ENCODE data around the gene MALSU1. TPM values are rescaled to one million over a fixed set of nuclear protein-coding genes. Genes with fewer than 3 reads are reported as not detected.

MALSU1 gene
- total RNA-seq, 1 donor = 25.7 TPM

GRCh38 chr7:23276947-23277346, 22.2 kb upstream of the MALSU1 start:
- H3K4me1 ChIP-seq (ENCODE audit: insufficient read depth, low read length) = no peaks in the 10 kb centered on the region
- H3K27me3 ChIP-seq (ENCODE audit: insufficient read depth, low read length) = no peaks in the 10 kb centered on the region
- no peaks in the 10 kb centered on the region for H3K9me3 ChIP-seq (ENCODE audit: low read depth, low read length)
- no peak overlapping the region for H3K4me3 ChIP-seq (ENCODE audit: low read length)

- Histone ChIP-seq H3K27me3 (ENCODE audit: insufficient read depth, low read length) (no peaks in the 10 kb centered on the region), H3K4me3 (ENCODE audit: low read length) (no peak overlapping the region), H3K4me1 (ENCODE audit: insufficient read depth, low read length) (no peaks in the 10 kb centered on the region), H3K9me3 (ENCODE audit: low read depth, low read length) (no peaks in the 10 kb centered on the region)
Measured at GRCh38 chr7:23277359-23277989, 21.7 kb upstream of the MALSU1 start.

GRCh38 chr7:23279819-23280525, 19.2 kb upstream of the MALSU1 start:
- Histone ChIP-seq H3K4me3 (ENCODE audit: low read length) (no peak overlapping the region), H3K9me3 (ENCODE audit: low read depth, low read length) (no peaks in the 10 kb centered on the region), H3K27me3 (ENCODE audit: insufficient read depth, low read length) (no peaks in the 10 kb centered on the region)

GRCh38 chr7:23283086-23283485, 16.1 kb upstream of the MALSU1 start:
- Histone ChIP-seq H3K9me3 (ENCODE audit: low read depth, low read length) (no peaks in the 10 kb centered on the region), H3K4me3 (ENCODE audit: low read length) (no peak overlapping the region), H3K4me1 (ENCODE audit: insufficient read depth, low read length) (peaks cover 7% of the 10 kb centered on the region), H3K27me3 (ENCODE audit: insufficient read depth, low read length) (no peaks in the 10 kb centered on the region)

More at GRCh38 chr7:23279819-23280525, 19.2 kb upstream of the MALSU1 start:
- no peaks in the 10 kb centered on the region for H3K4me1 ChIP-seq (ENCODE audit: insufficient read depth, low read length)

- Histone ChIP-seq H3K4me3 (ENCODE audit: low read length) (no peak overlapping the region), H3K27me3 (ENCODE audit: insufficient read depth, low read length) (no peaks in the 10 kb centered on the region), H3K4me1 (ENCODE audit: insufficient read depth, low read length) (peaks cover 7% of the 10 kb centered on the region), H3K9me3 (ENCODE audit: low read depth, low read length) (no peaks in the 10 kb centered on the region)
Measured at GRCh38 chr7:23284871-23285270, 14.3 kb upstream of the MALSU1 start.

GRCh38 chr7:23285657-23286646, 13.2 kb upstream of the MALSU1 start:
- H3K4me3 ChIP-seq (ENCODE audit: low read length) = no peak overlapping the region
- H3K4me1 ChIP-seq (ENCODE audit: insufficient read depth, low read length) = peaks cover 7% of the 10 kb centered on the region
- H3K9me3 ChIP-seq (ENCODE audit: low read depth, low read length) = no peaks in the 10 kb centered on the region
- H3K27me3 ChIP-seq (ENCODE audit: insufficient read depth, low read length) = no peaks in the 10 kb centered on the region

- H3K27me3 ChIP-seq (ENCODE audit: insufficient read depth, low read length) = no peaks in the 10 kb centered on the region
- H3K4me3 ChIP-seq (ENCODE audit: low read length) = no peak overlapping the region
- no peaks in the 10 kb centered on the region for H3K9me3 ChIP-seq (ENCODE audit: low read depth, low read length)
- peaks cover 7% of the 10 kb centered on the region for H3K4me1 ChIP-seq (ENCODE audit: insufficient read depth, low read length)
Measured at GRCh38 chr7:23287612-23288011, 11.5 kb upstream of the MALSU1 start.

- Histone ChIP-seq H3K4me3 (ENCODE audit: low read length) (no peak overlapping the region), H3K9me3 (ENCODE audit: low read depth, low read length) (no peaks in the 10 kb centered on the region), H3K4me1 (ENCODE audit: insufficient read depth, low read length) (peaks cover 13% of the 10 kb centered on the region), H3K27me3 (ENCODE audit: insufficient read depth, low read length) (no peaks in the 10 kb centered on the region)
Measured at GRCh38 chr7:23290993-23291392, 8.1 kb upstream of the MALSU1 start.

- Histone ChIP-seq H3K4me3 (ENCODE audit: low read length) (no peak overlapping the region), H3K27me3 (ENCODE audit: insufficient read depth, low read length) (no peaks in the 10 kb centered on the region), H3K4me1 (ENCODE audit: insufficient read depth, low read length) (peaks cover 13% of the 10 kb centered on the region), H3K9me3 (ENCODE audit: low read depth, low read length) (no peaks in the 10 kb centered on the region)
Measured at GRCh38 chr7:23291957-23292560, 7.1 kb upstream of the MALSU1 start.

- Histone ChIP-seq H3K27me3 (ENCODE audit: insufficient read depth, low read length) (no peaks in the 10 kb centered on the region), H3K4me3 (ENCODE audit: low read length) (no peak overlapping the region), H3K4me1 (ENCODE audit: insufficient read depth, low read length) (peaks cover 9% of the 10 kb centered on the region), H3K9me3 (ENCODE audit: low read depth, low read length) (no peaks in the 10 kb centered on the region)
Measured at GRCh38 chr7:23292623-23293022, 6.5 kb upstream of the MALSU1 start.

GRCh38 chr7:23293500-23294073, 5.6 kb upstream of the MALSU1 start:
- Histone ChIP-seq H3K9me3 (ENCODE audit: low read depth, low read length) (no peaks in the 10 kb centered on the region), H3K4me3 (ENCODE audit: low read length) (no peak overlapping the region), H3K4me1 (ENCODE audit: insufficient read depth, low read length) (peaks cover 7% of the 10 kb centered on the region), H3K27me3 (ENCODE audit: insufficient read depth, low read length) (no peaks in the 10 kb centered on the region)

GRCh38 chr7:23294549-23295400, 4.4 kb upstream of the MALSU1 start:
- H3K4me3 ChIP-seq (ENCODE audit: low read length) = no peak overlapping the region
- no peaks in the 10 kb centered on the region for H3K9me3 ChIP-seq (ENCODE audit: low read depth, low read length)
- H3K27me3 ChIP-seq (ENCODE audit: insufficient read depth, low read length) = no peaks in the 10 kb centered on the region
- peaks cover 13% of the 10 kb centered on the region for H3K4me1 ChIP-seq (ENCODE audit: insufficient read depth, low read length)

- H3K4me3 ChIP-seq (ENCODE audit: low read length) = no peak overlapping the region
- H3K9me3 ChIP-seq (ENCODE audit: low read depth, low read length) = no peaks in the 10 kb centered on the region
- H3K4me1 ChIP-seq (ENCODE audit: insufficient read depth, low read length) = peaks cover 18% of the 10 kb centered on the region
- no peaks in the 10 kb centered on the region for H3K27me3 ChIP-seq (ENCODE audit: insufficient read depth, low read length)
Measured at GRCh38 chr7:23295401-23295697, 3.8 kb upstream of the MALSU1 start.

Measured in mononuclear cell (primary cell).